ENCODE data around the gene KCNK3.

The KCNK3 gene

DNA sequence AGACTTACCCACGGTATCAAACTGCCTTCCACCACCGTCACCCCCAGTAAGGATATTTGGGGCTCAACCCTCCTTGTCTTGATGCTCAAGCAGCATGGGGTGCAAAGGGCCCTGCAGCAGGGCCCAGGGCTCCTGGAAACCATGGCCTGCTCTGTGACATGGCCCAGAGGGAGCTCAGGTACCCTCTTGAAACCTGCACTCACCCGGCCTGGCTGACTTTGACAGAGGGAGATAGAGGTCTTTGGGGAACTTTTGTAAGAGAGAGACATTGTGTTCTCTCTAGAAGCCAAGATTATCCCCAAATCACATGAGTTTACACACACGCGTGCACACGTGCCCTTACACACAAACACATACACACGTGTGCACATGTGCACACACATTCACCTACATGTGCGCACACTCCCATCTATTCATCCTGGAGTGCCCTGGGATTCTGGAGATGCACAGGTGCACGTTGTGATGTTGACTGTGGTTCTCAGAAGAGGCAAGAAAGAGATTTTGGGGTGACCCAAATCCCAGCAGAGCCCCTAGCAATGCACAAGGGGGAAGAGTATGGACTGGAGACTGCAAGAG lies 19.6 kb upstream of the KCNK3 start:
- H3K36me3 ChIP-seq (ENCODE audit: control insufficient read depth in 5 of 5, insufficient read depth in 5 of 5, low read length in 5 of 5), result no peaks in the 10 kb centered on the region
- peaks cover 6 to 38% (median 18%) of the 10 kb centered on the region in 5 donors for H3K27me3 ChIP-seq (ENCODE audit: control insufficient read depth in 5 of 5, insufficient read depth in 4 of 5, low read length in 5 of 5)
- no peak overlapping the region for H3K4me3 ChIP-seq (ENCODE audit: low read depth in 1 of 5, low read length in 5 of 5)
- H3K9ac ChIP-seq (ENCODE audit: low read length in 5 of 5), result no peak overlapping the region
- H3K27ac ChIP-seq (ENCODE audit: low read depth, low read length), result no peak overlapping the region
- H3K4me1 ChIP-seq (ENCODE audit: control insufficient read depth in 5 of 5, insufficient read depth in 5 of 5, low read length in 5 of 5), result no peaks in the 10 kb centered on the region
- peaks cover 3 to 6% (median 5%) of the 10 kb centered on the region in 5 donors for H3K9me3 ChIP-seq (ENCODE audit: control insufficient read depth in 5 of 5, low read length in 5 of 5)

DNA sequence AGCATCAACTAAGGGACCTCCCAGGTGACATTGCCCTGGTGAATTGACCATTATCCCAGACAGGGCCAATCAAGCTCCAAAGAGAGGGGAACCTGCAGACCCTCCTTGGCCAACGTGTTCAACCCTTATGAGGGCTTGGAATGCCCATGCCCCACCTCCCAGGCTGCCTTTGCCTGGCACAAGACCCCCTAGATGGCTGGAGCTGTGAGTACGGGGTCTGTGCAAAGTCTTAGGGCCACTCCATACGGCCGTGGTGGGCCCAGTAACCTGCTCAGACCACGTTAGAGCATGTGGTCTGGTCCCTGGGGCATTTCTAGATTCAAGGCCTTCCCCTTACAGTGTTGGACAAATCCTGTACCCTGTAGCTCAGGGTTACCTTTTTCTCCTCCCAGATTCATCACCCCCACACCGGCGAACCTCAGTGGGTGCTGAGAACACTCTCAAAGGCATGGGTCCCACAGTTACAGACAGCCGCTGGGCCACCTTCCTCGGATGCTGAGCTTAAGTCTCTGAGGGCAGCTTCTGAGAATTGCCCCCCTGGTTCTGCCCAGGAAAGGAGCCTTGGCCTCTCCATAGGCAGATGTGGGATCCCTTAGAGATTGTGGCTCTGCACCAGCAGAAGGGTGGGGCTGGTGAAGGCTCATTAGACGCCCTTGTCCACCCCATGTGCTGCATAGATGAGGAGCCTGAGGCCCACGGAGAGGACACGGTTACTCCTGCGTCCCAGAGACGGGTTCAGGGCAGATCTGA lies 18.3 kb upstream of the KCNK3 start:
- Histone ChIP-seq H3K4me1 (ENCODE audit: control insufficient read depth in 5 of 5, insufficient read depth in 5 of 5, low read length in 5 of 5) (no peaks in the 10 kb centered on the region), H3K36me3 (ENCODE audit: control insufficient read depth in 5 of 5, insufficient read depth in 5 of 5, low read length in 5 of 5) (no peaks in the 10 kb centered on the region), H3K27me3 (ENCODE audit: control insufficient read depth in 5 of 5, insufficient read depth in 4 of 5, low read length in 5 of 5) (peaks cover 6 to 38% (median 18%) of the 10 kb centered on the region in 5 donors), H3K27ac (ENCODE audit: low read depth, low read length) (no peak overlapping the region), H3K9me3 (ENCODE audit: control insufficient read depth in 5 of 5, low read length in 5 of 5) (peaks cover 3 to 6% (median 5%) of the 10 kb centered on the region in 5 donors), H3K9ac (ENCODE audit: low read length in 5 of 5) (no peak overlapping the region), H3K4me3 (ENCODE audit: low read depth in 1 of 5, low read length in 5 of 5) (no peak overlapping the region)

DNA sequence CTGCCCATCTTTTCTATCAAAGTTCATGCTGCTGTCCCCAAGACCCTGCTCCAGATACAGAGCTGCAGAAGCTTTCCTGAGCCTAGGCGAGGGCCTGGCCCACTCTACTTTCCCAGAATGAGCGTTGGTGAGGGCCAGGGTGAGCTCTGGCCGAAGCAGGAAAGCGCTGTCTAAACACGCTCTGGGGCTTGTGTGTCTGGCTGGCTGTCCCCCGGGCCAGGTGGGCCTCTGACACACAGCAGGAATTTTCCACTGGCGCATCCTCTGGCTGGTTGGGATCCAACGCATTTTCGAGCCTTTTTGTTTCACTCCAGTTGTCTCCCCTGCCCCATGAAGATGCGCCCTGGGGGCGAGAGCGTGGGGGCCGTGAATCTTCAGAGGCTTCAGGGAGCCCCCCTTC lies 17.8 kb upstream of the KCNK3 start:
- Histone ChIP-seq H3K27me3 (ENCODE audit: control insufficient read depth in 5 of 5, insufficient read depth in 4 of 5, low read length in 5 of 5) (peaks cover 6 to 34% (median 18%) of the 10 kb centered on the region in 5 donors), H3K4me1 (ENCODE audit: control insufficient read depth in 5 of 5, insufficient read depth in 5 of 5, low read length in 5 of 5) (no peaks in the 10 kb centered on the region), H3K4me3 (ENCODE audit: low read depth in 1 of 5, low read length in 5 of 5) (no peak overlapping the region), H3K36me3 (ENCODE audit: control insufficient read depth in 5 of 5, insufficient read depth in 5 of 5, low read length in 5 of 5) (no peaks in the 10 kb centered on the region), H3K9me3 (ENCODE audit: control insufficient read depth in 5 of 5, low read length in 5 of 5) (peaks cover 3 to 6% (median 5%) of the 10 kb centered on the region in 5 donors), H3K27ac (ENCODE audit: low read depth, low read length) (no peak overlapping the region), H3K9ac (ENCODE audit: low read length in 5 of 5) (no peak overlapping the region)

DNA sequence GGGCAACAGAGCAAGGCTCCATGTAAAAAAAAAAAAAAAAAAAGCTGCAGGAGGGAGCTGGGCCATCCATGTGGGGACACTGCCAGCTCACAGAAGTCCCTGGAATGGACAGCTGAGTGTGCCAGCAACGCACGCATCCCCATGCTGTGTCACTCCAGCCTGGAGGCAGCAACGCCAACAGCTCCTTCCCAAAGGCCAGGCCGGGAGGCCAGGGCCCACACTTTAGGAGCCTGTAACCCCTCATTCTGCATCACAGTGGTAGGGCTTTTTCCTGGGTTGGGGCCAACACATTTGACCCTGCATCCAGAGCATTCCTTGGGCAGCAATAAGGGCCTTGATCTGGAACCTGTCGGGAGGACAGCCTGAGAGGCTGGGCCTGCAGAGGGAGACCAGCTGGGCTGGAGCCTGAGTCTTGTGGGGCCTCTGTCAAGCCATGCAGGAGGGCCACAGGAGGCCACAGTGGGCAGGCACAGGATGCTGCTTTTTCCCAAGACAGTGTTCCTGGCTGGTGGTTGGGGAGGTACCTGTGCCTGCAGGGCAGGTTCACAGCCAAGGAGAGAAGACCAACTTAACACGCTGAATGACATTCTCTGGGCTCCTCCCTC lies 16.8 kb upstream of the KCNK3 start:
- Histone ChIP-seq H3K4me3 (ENCODE audit: low read depth in 1 of 5, low read length in 5 of 5) (no peak overlapping the region), H3K36me3 (ENCODE audit: control insufficient read depth in 5 of 5, insufficient read depth in 5 of 5, low read length in 5 of 5) (no peaks in the 10 kb centered on the region), H3K27me3 (ENCODE audit: control insufficient read depth in 5 of 5, insufficient read depth in 4 of 5, low read length in 5 of 5) (peaks cover 6 to 25% (median 18%) of the 10 kb centered on the region in 5 donors), H3K9ac (ENCODE audit: low read length in 5 of 5) (no peak overlapping the region), H3K27ac (ENCODE audit: low read depth, low read length) (no peak overlapping the region), H3K4me1 (ENCODE audit: control insufficient read depth in 5 of 5, insufficient read depth in 5 of 5, low read length in 5 of 5) (no peaks in the 10 kb centered on the region), H3K9me3 (ENCODE audit: control insufficient read depth in 5 of 5, low read length in 5 of 5) (peaks cover 3 to 6% (median 5%) of the 10 kb centered on the region in 5 donors)

DNA sequence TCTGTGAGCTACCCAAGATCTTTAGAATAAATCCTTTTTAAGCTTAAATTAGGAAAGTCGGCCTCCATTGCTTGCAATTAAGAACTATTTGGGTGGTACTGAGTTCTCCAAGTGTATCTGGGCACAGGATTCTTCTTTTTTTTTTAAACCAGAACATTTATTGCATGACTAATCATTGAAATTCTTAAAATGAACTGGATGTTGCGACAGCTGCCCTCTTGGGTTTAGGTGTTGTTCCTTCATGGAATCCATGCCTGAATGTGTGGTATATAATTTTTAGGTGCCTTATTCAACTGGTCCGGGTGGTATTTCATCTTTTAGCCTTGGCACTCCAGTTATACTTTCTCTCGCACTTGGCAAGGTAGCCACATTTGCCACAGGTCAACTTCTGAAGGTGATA lies 14.5 kb upstream of the KCNK3 start:
- Histone ChIP-seq H3K27me3 (ENCODE audit: control insufficient read depth in 5 of 5, insufficient read depth in 4 of 5, low read length in 5 of 5) (peaks cover 2 to 7% (median 5%) of the 10 kb centered on the region in 5 donors), H3K4me3 (ENCODE audit: low read depth in 1 of 5, low read length in 5 of 5) (no peak overlapping the region), H3K27ac (ENCODE audit: low read depth, low read length) (no peak overlapping the region), H3K4me1 (ENCODE audit: control insufficient read depth in 5 of 5, insufficient read depth in 5 of 5, low read length in 5 of 5) (no peaks in the 10 kb centered on the region), H3K9ac (ENCODE audit: low read length in 5 of 5) (no peak overlapping the region), H3K9me3 (ENCODE audit: control insufficient read depth in 5 of 5, low read length in 5 of 5) (peaks cover 3 to 6% (median 5%) of the 10 kb centered on the region in 5 donors), H3K36me3 (ENCODE audit: control insufficient read depth in 5 of 5, insufficient read depth in 5 of 5, low read length in 5 of 5) (no peaks in the 10 kb centered on the region)

DNA sequence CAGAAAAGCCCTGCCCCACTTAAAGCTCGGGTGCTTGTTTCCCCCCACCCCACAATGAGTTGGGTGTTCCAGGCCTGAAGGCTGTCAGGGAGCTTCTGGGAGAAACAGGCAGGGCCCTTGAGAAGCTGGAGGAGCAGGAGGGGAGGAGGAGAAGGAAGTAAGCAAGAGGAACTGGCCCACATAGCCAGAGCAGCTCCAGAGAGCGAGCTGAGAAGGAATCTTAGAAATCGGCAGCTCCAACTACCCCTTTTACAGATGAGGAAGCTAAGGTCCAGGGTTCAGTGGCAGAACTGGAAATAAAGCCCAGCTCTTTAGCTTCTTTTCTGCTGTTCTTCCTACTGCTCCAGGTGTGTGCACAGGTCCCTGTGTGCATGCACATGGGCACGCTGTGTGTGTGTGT lies 12.7 kb upstream of the KCNK3 start:
- Histone ChIP-seq H3K4me3 (ENCODE audit: low read depth in 1 of 5, low read length in 5 of 5) (no peak overlapping the region), H3K36me3 (ENCODE audit: control insufficient read depth in 5 of 5, insufficient read depth in 5 of 5, low read length in 5 of 5) (no peaks in the 10 kb centered on the region)

DNA sequence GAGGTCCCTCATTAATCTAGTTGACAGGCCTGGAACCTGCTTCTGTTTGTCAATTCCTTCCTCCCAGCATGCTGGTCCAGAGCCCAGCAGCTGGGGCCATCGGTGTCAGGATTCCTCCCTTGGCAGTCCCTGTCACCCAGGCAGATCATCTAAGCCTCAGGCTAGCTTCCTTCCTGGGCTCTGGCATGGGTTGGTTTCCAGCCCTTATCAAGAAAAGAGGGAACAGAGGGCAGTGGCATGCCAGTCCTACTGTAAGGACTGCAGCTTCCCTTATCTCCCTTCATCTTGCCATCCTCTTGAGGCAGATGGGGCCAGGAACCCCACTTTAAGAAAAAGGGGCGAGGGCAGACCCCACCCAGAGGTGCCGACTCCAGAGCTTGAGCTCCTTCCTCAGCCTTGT lies 10.9 kb upstream of the KCNK3 start:
- no peak overlapping the region for H3K9ac ChIP-seq (ENCODE audit: low read length in 5 of 5)
- H3K4me1 ChIP-seq (ENCODE audit: control insufficient read depth in 5 of 5, insufficient read depth in 5 of 5, low read length in 5 of 5), result peaks cover 0 to 4% (median 0%) of the 10 kb centered on the region in 5 donors
- peaks cover 3 to 6% (median 5%) of the 10 kb centered on the region in 5 donors for H3K9me3 ChIP-seq (ENCODE audit: control insufficient read depth in 5 of 5, low read length in 5 of 5)
- H3K27ac ChIP-seq (ENCODE audit: low read depth, low read length), result no peak overlapping the region
- H3K4me3 ChIP-seq (ENCODE audit: low read depth in 1 of 5, low read length in 5 of 5), result no peak overlapping the region
- H3K27me3 ChIP-seq (ENCODE audit: control insufficient read depth in 5 of 5, insufficient read depth in 4 of 5, low read length in 5 of 5), result peaks cover 0 to 8% (median 7%) of the 10 kb centered on the region in 5 donors
- no peaks in the 10 kb centered on the region for H3K36me3 ChIP-seq (ENCODE audit: control insufficient read depth in 5 of 5, insufficient read depth in 5 of 5, low read length in 5 of 5)

More for the DNA sequence above, 12.7 kb upstream of the KCNK3 start:
- Histone ChIP-seq H3K9ac (ENCODE audit: low read length in 5 of 5) (no peak overlapping the region), H3K4me1 (ENCODE audit: control insufficient read depth in 5 of 5, insufficient read depth in 5 of 5, low read length in 5 of 5) (no peaks in the 10 kb centered on the region), H3K27ac (ENCODE audit: low read depth, low read length) (no peak overlapping the region), H3K9me3 (ENCODE audit: control insufficient read depth in 5 of 5, low read length in 5 of 5) (peaks cover 3 to 6% (median 5%) of the 10 kb centered on the region in 5 donors), H3K27me3 (ENCODE audit: control insufficient read depth in 5 of 5, insufficient read depth in 4 of 5, low read length in 5 of 5) (peaks cover 0 to 3% (median 0%) of the 10 kb centered on the region in 5 donors)

DNA sequence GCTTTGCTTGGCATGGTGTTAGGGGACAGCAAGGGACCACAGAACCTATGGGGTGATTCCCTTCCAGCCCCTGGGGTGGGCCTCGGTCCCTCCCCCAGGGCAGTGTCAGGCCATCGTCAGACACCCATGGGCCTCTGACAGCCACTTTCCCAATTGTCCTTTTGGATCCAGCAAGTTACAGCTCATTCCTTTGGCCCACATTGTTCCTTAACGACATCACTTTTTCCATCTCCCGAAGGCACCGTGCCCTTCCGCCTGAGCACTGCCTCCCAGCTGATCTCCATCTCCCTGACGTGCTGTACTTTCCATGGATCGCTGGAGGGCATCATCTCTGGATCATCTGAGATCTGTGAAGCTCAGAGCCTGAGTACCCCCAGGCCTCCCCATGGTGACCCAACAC lies 10.4 kb upstream of the KCNK3 start:
- no peaks in the 10 kb centered on the region for H3K36me3 ChIP-seq (ENCODE audit: control insufficient read depth in 5 of 5, insufficient read depth in 5 of 5, low read length in 5 of 5)
- H3K27me3 ChIP-seq (ENCODE audit: control insufficient read depth in 5 of 5, insufficient read depth in 4 of 5, low read length in 5 of 5), result peaks cover 3 to 10% (median 7%) of the 10 kb centered on the region in 5 donors
- no peak overlapping the region for H3K4me3 ChIP-seq (ENCODE audit: low read depth in 1 of 5, low read length in 5 of 5)
- H3K9ac ChIP-seq (ENCODE audit: low read length in 5 of 5), result no peak overlapping the region
- no peak overlapping the region for H3K27ac ChIP-seq (ENCODE audit: low read depth, low read length)
- H3K9me3 ChIP-seq (ENCODE audit: control insufficient read depth in 5 of 5, low read length in 5 of 5), result peaks cover 3 to 6% (median 5%) of the 10 kb centered on the region in 5 donors
- H3K4me1 ChIP-seq (ENCODE audit: control insufficient read depth in 5 of 5, insufficient read depth in 5 of 5, low read length in 5 of 5), result peaks cover 0 to 5% (median 0%) of the 10 kb centered on the region in 5 donors

DNA sequence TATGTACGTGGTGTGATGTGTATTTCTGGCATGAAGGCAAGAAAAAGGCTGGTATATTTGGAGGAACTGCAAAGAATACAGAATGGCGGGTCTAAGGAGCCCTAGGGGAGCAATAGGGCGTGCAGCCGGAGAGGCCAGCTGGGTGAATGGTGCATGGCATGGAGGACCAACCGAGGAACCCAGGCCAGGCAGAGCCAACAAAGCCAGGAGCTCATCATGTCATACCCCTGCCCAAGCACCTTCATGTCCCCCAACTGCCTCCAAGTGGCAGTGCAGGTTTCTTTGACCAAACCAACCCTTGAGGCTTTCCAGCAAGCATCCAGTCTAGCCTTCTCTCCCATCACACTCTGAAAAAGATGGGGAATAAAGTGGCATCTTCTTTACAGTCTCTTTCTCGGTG lies 8.9 kb upstream of the KCNK3 start:
- Histone ChIP-seq H3K9me3 (ENCODE audit: control insufficient read depth in 5 of 5, low read length in 5 of 5) (no peaks in the 10 kb centered on the region), H3K4me1 (ENCODE audit: control insufficient read depth in 5 of 5, insufficient read depth in 5 of 5, low read length in 5 of 5) (peaks cover 0 to 5% (median 0%) of the 10 kb centered on the region in 5 donors), H3K27ac (ENCODE audit: low read depth, low read length) (no peak overlapping the region), H3K27me3 (ENCODE audit: control insufficient read depth in 5 of 5, insufficient read depth in 4 of 5, low read length in 5 of 5) (peaks cover 3 to 19% (median 7%) of the 10 kb centered on the region in 5 donors), H3K36me3 (ENCODE audit: control insufficient read depth in 5 of 5, insufficient read depth in 5 of 5, low read length in 5 of 5) (no peaks in the 10 kb centered on the region), H3K4me3 (ENCODE audit: low read depth in 1 of 5, low read length in 5 of 5) (no peak overlapping the region), H3K9ac (ENCODE audit: low read length in 5 of 5) (no peak overlapping the region)

DNA sequence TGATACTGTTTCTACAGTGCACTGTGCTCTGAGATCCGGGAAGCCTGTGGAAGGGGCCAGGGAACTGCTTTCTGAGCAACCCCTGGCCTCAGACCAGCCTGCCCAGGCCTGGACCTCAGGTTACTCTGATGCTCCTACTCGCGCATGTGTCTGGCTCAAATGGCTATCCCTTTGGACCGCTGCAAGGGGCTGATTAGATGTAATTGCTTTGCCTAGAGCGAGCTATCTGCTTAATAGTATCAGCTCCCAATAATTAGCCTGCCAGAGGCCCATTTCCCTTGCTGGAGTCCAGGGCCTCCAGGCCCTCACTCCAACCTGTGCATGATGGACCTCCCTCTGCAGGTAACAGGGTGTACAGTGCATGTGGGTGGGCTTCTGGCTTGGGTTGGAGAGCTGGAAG lies 7.2 kb upstream of the KCNK3 start:
- Histone ChIP-seq H3K36me3 (ENCODE audit: control insufficient read depth in 5 of 5, insufficient read depth in 5 of 5, low read length in 5 of 5) (no peaks in the 10 kb centered on the region), H3K4me3 (ENCODE audit: low read depth in 1 of 5, low read length in 5 of 5) (no peak overlapping the region), H3K27ac (ENCODE audit: low read depth, low read length) (no peak overlapping the region), H3K9ac (ENCODE audit: low read length in 5 of 5) (no peak overlapping the region), H3K4me1 (ENCODE audit: control insufficient read depth in 5 of 5, insufficient read depth in 5 of 5, low read length in 5 of 5) (peaks cover 0 to 5% (median 0%) of the 10 kb centered on the region in 5 donors), H3K9me3 (ENCODE audit: control insufficient read depth in 5 of 5, low read length in 5 of 5) (no peaks in the 10 kb centered on the region), H3K27me3 (ENCODE audit: control insufficient read depth in 5 of 5, insufficient read depth in 4 of 5, low read length in 5 of 5) (peaks cover 3 to 21% (median 7%) of the 10 kb centered on the region in 5 donors)
